K562 treated with DMSO at 1 percent for 12 hours (cell line): ENCODE data around the gene FAM237A. TPM values are rescaled to one million over a fixed set of nuclear protein-coding genes. Genes with fewer than 3 reads are reported as not detected.

Experiments used
- total RNA-seq: library from RNA; unstranded; fragments of 300-600 nt; gene quantifications from 2 replicates; pipeline ENCODE4 v1.2.3, GENCODE V29; 2022; ENCODE audit not compliant: insufficient read depth

The FAM237A gene
- total RNA-seq, result not detected in 2 replicates

DNA sequence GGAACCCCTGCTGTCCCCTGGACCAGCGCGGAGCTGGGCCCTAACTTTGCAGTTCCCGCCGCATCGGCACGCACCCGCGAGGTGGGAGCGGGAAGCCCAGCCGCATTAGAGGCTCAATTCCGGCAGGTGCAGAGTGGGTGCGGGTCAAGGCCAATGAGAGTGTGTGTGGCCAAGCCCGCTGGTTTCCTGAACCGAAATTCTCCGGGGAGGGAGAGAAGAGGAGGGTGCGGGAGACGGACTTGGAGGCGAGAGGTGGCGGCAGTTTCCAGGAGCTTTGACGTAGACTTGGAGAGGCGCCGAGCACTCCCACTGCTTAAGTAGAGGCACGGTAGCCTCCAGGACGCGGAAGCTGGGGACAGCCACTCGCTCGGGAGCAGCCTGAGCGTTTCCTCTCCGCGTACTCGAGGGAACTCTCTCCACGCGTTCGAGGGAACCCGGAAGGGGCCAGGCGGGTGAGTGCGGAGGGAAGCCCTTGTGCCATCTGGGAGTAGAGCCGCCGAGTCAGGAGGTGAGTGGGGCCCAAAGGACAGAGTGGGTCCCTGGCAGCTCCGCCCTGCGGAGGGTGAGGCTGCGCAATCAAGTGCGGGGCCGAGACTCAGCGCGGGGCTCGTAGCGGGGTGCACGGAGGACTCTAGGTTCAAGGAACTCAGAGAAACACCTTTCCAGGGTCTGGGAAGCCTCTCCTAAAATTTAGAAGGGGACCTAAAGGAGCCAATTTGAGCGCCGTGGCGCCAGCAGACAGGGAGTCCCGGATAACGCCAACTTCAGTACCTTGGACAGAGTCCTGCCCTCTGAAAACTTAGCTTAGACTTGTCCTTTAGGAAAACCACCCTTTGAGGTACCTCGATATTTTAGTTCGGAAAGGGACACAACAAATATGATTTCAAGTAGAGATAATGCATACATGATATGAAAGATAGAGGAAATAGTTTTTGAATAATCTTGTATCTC is at the start of gene FAM237A:
Gene FAM237A (plus strand): TSS at position 413 of the 951 bp plus-strand sequence. CDS start 1,750 bp downstream, outside the sequence.

Other genes with a start within 250 kb of the FAM237A start
- gene ADAM23, start 199.0 kb upstream of the FAM237A start, total RNA-seq, result not detected in 2 replicates
- not detected in 2 replicates for gene DYTN, start 75.9 kb downstream of the FAM237A start, total RNA-seq
- gene MDH1B, start 122.8 kb downstream of the FAM237A start, total RNA-seq, result 0.25 TPM in 1 of 2 replicates, not detected in the other
- 7.2 and 16.4 TPM in 2 replicates for gene FASTKD2, start 123.1 kb downstream of the FAM237A start, total RNA-seq